Adipocyte (in vitro differentiated cells): Measurements from ENCODE around the gene SLC7A11.
A peak's percentile ranks its signal among the peaks of the same experiment; 100 is the strongest.

Experiments
- DNase-seq: peaks from one replicate; pipeline ENCODE4 v3.0.0-alpha.2; 2015; ENCODE audit warnings: low read depth
- H3K27me3 ChIP-seq: replicated peaks from 2 replicates; pipeline ENCODE4 v1.7.0; 2013; ENCODE audit warnings: mild to moderate bottlenecking, low read length, moderate library complexity; ENCODE audit not compliant: control insufficient read depth, insufficient read depth
- H3K36me3 ChIP-seq: 2 replicates; pipeline ENCODE4 v1.7.0; 2013; ENCODE audit warnings: low read length, mild to moderate bottlenecking, moderate library complexity; ENCODE audit not compliant: control insufficient read depth, insufficient read depth, severe bottlenecking
- H3K4me1 ChIP-seq: 2 replicates; pipeline ENCODE4 v1.7.0; 2013; ENCODE audit warnings: mild to moderate bottlenecking, low read length, moderate library complexity; ENCODE audit not compliant: control insufficient read depth, insufficient read depth
- H3K4me3 ChIP-seq: 2 replicates; pipeline ENCODE4 v1.7.0; 2013; ENCODE audit warnings: mild to moderate bottlenecking, low read length, moderate library complexity
- H3K9ac ChIP-seq: 2 replicates; pipeline ENCODE4 v1.7.0; 2013; ENCODE audit warnings: mild to moderate bottlenecking, low read length, moderate library complexity
- H3K9me3 ChIP-seq: 2 replicates; pipeline ENCODE4 v1.7.0; 2013; ENCODE audit warnings: mild to moderate bottlenecking, low read length, moderate library complexity; ENCODE audit not compliant: control insufficient read depth

SLC7A11 gene

GRCh38 chr4:138158746-138159297 lies 83.3 kb downstream of the SLC7A11 start:
- Histone ChIP-seq H3K9me3 (no peaks in the 10 kb centered on the region), H3K9ac (no peak overlapping the region), H3K36me3 (no peaks in the 10 kb centered on the region), H3K27me3 (no peaks in the 10 kb centered on the region), H3K4me3 (no peak overlapping the region), H3K4me1 (no peaks in the 10 kb centered on the region)
- DNase-seq, result peak; percentile 62

DNA sequence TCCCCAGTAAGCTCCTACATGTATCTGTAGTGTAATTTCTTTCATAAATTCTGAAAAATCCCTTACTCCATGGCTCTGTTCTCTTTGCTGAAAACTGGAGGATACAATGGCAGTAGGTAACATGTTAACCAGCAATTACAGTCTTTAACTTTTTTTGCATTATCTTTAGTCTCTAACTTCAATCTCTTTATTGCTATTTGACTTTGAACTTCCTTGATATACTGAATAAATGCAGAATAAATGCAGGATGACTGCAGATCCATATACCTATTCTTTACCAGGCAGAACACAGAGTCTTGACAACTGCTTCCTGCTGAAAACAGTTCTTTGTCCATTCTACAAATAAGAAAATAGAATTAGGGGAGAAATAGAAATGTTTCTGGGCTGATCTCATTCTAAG lies 101.3 kb downstream of the SLC7A11 start:
- Histone ChIP-seq H3K4me1 (no peaks in the 10 kb centered on the region), H3K27me3 (no peaks in the 10 kb centered on the region), H3K9me3 (no peaks in the 10 kb centered on the region), H3K36me3 (no peaks in the 10 kb centered on the region), H3K4me3 (no peak overlapping the region), H3K9ac (no peak overlapping the region)
- DNase-seq, result no peak

DNA sequence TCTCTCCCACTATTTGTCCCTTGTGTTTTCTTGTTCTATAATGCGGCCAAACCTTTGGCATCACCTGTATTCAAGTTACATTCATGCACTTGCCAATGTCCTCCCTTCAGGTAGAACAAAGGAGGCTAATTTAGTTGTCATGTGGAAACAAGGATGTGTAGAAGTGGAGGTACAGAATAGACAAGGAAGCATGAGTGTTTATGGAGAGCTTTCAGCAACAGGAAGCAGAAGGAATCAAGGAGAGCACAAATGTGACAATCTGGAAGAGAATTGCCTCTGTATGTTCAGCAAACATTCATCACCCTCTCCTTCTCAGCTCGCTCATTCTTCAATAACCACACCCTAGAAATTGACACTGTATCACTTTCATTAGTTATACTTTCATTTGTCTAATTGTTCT lies 103.4 kb downstream of the SLC7A11 start:
- Histone ChIP-seq H3K4me3 (no peak overlapping the region), H3K4me1 (no peaks in the 10 kb centered on the region), H3K9me3 (no peaks in the 10 kb centered on the region), H3K27me3 (no peaks in the 10 kb centered on the region), H3K36me3 (no peaks in the 10 kb centered on the region), H3K9ac (no peak overlapping the region)
- DNase-seq, result no peak

DNA sequence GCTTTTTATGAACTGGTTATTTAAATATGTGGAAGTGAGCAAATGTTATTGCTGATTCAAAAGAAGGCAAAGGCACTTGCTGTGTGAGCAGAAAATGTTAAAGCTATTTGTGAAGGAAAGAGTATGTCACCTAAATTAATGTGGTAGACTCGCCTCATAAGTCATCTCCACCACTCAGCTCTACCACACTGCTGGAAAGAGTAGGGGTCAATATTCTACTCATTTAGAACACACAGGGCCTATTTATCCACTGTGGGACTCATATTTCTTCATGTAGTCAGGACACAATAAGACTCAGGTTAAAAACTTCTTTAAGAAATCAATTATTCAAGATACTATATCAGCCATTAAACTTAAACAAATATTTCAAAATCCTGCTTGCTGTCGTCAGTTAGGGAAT lies 106.5 kb downstream of the SLC7A11 start:
- no peak for DNase-seq
- peaks cover 18% of the 10 kb centered on the region for H3K9me3 ChIP-seq
- no peak overlapping the region for H3K9ac ChIP-seq
- no peaks in the 10 kb centered on the region for H3K36me3 ChIP-seq
- H3K27me3 ChIP-seq, result no peaks in the 10 kb centered on the region
- H3K4me1 ChIP-seq, result no peaks in the 10 kb centered on the region
- H3K4me3 ChIP-seq, result no peak overlapping the region

- Histone ChIP-seq H3K27me3 (no peaks in the 10 kb centered on the region), H3K4me1 (peaks cover 11% of the 10 kb centered on the region), H3K36me3 (no peaks in the 10 kb centered on the region), H3K9me3 (peaks cover 16% of the 10 kb centered on the region), H3K4me3 (no peak overlapping the region), H3K9ac (no peak overlapping the region)
- DNase-seq, result no peak
Measured at GRCh38 chr4:138118270-138118669, 123.9 kb downstream of the SLC7A11 start.

- no peak for DNase-seq
- no peaks in the 10 kb centered on the region for H3K36me3 ChIP-seq
- no peak overlapping the region for H3K4me3 ChIP-seq
- H3K27me3 ChIP-seq, result no peaks in the 10 kb centered on the region
- no peaks in the 10 kb centered on the region for H3K9me3 ChIP-seq
- H3K4me1 ChIP-seq, result peaks cover 11% of the 10 kb centered on the region
- no peak overlapping the region for H3K9ac ChIP-seq
Measured at GRCh38 chr4:138115053-138115452, 127.1 kb downstream of the SLC7A11 start.

DNA sequence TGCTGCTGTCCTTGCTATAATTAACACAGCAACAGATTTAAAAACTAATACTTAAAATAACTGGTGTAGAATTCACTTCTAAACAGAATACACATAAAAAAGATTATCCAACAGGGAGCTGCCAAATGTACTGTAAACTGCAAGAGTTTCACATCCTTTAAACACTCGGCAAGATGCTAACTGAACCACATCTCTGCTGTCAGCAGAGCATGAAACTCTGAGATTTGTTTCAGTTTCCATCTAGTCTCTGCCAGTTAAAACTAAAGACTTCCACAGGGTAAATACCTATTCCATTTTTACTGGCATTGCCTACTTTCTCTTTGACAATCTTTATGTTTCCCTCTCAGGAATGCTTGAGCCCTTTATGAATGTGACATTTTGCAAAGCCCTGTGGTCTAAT lies 127.7 kb downstream of the SLC7A11 start:
- Histone ChIP-seq H3K36me3 (no peaks in the 10 kb centered on the region), H3K9me3 (no peaks in the 10 kb centered on the region), H3K4me1 (peaks cover 11% of the 10 kb centered on the region), H3K27me3 (no peaks in the 10 kb centered on the region), H3K4me3 (no peak overlapping the region), H3K9ac (no peak overlapping the region)
- DNase-seq, result peak; percentile 66
